NCI-H1417 treated with DMSO at 0.1 percent for 48 hours (cell line): Measurements from ENCODE around the gene KRTAP12-2.
"Not testable (repeated sequence)": the region's sequence is repeated elsewhere in the genome, so short reads cannot be mapped to it uniquely, and the experiment has no call there.

Experiments
- DNase-seq: peaks from one replicate; lab custom pipeline; 2025; lab: John Stamatoyannopoulos, UW

Gene KRTAP12-2

DNA sequence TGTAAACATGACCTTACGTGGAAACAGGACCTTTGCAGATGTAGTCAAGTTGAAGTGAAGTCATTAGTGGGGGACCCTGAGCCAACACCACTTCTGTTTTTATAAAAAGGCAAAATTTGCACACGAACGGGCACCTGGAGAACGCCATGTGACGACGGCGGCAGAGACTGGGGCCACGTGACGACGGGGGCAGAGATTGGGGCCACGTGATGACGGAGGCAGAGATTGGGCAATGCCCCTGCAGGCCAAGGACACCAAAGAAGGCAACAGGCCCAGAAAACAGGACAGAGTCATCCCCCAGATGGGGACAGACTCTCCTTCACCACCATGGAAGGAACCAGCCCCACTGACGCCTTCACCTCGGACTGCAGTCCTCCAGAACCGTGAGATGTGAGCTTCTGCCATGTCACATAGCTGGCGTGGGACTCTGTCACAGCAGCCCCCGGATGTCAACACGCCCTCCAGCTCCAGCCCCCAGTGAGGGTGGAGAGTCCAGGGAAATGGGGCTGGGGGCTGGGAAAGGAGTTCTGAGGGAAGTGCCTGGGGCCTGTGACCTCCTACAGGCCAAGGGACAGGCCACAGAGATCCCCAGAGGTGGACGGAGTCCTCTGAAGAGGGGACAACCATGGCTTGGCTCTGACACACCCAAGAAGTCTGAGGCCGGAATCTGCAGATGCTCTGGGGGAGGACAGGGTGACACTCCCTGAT is 16.3 kb downstream of the KRTAP12-2 start:
- DNase-seq, result no peak

- DNase-seq, result no peak
Measured at GRCh38 chr21:44649521-44650100, 17.1 kb downstream of the KRTAP12-2 start.

- DNase-seq, result no peak
Measured at GRCh38 chr21:44648557-44649311, 18.0 kb downstream of the KRTAP12-2 start.

DNA sequence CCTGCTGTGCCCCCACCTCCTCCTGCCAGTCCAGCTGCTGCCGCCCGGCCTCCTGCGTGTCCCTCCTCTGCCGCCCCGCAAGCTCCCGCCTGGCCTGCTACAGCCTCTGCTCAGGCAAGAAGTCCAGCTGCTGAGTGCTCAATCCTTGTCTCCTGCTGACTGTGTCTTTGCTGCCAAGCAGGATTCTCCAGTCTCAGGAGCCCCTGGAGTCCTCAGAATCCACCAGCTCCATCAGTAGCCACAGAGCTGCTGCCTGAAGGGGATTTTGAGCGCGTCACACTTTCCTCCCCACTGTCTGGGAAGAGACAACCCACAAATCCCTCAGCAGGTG is 19.5 kb downstream of the KRTAP12-2 start:
- peak; percentile 49 for DNase-seq

DNA sequence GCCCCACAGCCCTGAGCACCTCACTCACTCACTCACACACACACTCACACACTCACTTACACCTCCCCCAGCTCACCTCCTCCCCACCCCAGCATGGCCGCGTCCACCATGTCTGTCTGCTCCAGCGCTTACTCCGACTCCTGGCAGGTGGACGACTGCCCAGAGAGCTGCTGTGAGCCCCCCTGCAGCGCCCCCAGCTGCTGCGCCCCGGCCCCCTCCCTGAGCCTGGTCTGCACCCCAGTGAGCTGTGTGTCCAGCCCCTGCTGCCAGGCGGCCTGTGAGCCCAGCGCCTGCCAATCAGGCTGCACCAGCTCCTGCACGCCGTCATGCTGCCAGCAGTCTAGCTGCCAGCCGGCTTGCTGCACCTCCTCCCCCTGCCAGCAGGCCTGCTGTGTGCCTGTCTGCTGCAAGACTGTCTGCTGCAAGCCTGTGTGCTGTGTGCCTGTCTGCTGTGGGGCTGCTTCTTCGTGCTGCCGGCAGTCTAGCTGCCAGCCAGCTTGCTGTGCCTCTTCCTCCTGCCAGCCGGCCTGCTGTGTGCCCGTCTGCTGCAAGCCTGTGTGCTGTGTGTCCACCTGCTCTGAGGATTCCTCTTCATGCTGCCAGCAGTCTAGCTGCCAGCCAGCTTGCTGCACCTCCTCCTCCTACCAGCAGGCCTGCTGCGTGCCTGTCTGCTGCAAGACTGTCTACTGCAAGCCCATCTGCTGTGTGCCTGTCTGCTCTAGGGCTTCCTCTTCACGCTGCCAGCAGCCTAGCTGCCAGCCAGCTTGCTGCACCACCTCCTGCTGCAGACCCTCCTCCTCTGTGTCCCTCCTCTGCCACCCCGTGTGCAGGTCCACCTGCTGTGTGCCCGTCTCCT is 20.1 kb downstream of the KRTAP12-2 start, which contains the start of gene KRTAP10-11:
TSS of gene KRTAP10-11 (plus strand) at position 49 of the 856 bp plus-strand sequence. CDS start at position 94, 45 bp downstream.
- DNase-seq, result not testable (repeated sequence)

DNA sequence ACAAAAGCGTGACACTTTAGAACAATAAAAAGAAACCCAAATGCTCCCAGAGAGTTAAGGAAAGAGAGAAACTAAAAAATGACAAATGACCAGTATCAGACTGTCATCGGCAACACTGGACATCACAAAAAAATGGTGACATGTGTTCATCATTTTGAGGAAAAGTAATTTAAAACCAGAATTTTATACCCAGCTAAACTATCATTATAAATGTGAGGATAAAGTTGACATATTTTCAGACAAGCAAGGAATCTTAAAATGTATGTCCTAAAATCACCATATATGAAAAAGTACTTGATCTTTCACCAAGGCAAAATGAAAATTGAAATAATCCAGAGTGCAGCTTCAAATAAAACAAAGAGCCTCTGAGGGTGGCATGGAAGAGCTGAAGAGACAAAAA is 21.8 kb downstream of the KRTAP12-2 start:
- no peak for DNase-seq

- DNase-seq, result no peak
Measured at GRCh38 chr21:44643741-44644310, 22.9 kb downstream of the KRTAP12-2 start.

DNA sequence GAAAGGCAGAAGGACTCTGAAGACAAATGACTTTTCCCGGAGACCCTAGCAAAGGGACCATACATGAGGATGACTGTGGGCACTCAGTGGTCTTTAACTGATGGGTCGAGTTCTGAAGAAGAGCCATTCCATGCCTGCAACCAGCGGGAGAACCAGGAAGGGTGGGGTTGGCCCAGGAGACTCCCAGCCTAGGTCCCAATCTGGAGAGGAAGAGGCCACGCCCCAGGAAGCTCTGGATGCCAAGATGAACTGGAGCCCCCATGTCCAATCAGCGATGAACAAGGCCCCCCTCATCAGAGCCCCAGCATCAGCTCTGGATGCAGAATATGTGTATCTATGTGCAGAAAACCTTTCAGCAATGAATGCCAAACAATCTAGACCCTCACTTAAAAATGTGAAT is 26.0 kb downstream of the KRTAP12-2 start:
- no peak for DNase-seq

GRCh38 chr21:44639331-44639655 is 27.4 kb downstream of the KRTAP12-2 start:
- DNase-seq, result no peak

DNA sequence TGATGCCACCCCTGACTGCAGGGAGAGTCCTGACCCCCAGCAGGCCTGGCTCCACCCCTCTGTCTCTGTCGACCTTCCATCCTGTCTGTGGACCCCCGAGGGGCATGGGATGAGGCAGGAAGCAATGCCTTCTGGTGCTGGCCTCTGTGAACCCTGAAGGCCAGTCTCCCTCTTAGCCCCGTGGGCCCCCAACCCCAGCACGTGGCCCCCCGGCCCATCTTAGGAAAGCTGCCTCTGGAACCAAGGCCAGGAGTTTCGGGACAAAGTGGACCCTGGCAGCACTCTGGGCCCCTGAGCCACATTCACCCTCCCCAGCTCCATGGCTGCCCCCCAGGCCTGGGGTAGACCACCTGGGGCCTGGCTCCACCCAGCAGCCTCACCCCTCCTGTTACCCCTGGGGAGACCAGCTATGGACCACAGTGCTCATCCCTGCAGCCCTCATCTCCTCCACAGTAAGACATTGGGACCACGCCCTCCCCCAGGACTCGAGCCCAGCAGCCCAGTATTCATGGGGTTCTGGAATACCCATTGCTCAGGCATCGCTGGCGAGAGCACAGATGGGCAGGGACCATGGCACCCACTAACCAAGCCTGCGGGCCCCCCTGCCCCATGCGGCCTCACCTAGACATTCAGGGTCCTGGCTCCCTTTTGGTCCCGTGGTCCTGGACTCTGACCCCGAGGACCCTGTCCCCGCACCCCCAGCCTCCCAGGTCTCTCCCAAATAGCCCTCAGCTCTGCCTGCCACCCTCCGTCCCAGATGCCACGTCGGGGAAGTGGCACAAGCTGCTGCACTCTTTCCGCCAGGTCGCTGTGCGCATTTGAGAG is 28.0 kb downstream of the KRTAP12-2 start:
- not testable (repeated sequence) for DNase-seq

DNA sequence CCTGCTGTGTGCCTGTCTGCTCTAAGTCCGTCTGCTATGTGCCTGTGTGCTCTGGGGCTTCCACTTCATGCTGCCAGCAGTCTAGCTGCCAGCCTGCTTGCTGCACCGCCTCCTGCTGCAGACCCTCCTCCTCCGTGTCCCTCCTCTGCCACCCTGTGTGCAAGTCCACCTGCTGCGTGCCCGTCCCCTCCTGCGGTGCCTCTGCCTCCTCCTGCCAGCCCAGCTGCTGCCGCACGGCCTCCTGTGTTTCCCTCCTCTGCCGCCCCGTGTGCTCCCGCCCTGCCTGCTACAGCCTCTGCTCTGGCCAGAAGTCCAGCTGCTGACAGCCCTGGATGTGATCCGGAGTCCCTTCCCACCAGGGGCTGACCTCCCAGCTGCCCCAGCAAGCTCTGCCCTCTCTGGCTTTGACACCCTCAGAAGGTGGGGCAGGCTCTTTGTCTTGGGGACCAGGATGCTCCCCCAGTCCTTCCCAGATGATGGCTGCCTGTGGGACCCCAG is 28.8 kb downstream of the KRTAP12-2 start:
- not testable (repeated sequence) for DNase-seq

DNA sequence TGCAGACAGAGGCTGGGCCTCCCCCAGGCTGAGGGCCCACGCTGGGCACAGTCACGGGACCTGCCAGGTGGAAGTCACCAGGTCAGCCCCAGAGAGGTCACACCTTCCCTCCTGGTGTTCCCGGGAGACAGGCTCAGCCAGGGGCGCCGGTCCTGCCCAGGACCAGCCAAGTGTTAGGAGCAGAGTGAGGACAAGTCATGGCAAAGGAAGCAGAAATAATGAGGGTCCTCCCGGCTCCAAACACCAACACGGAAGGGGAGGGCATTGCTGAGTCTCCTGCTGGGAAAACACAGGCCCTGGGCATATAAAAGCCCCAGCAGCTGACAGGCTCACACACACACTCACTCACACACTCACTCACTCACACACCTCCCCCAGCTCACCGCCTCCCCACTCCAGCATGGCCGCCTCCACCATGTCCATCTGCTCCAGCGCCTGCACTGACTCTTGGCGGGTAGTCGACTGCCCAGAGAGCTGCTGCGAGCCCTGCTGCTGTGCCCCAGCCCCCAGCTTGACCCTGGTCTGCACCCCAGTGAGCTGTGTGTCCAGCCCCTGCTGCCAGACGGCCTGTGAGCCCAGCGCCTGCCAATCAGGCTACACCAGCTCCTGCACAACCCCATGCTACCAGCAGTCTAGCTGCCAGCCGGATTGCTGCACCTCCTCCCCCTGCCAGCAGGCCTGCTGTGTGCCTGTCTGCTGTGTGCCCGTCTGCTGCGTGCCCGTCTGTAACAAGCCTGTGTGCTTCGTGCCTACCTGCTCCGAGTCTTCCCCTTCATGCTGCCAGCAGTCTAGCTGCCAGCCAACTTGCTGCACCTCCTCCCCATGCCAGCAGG is 29.5 kb downstream of the KRTAP12-2 start, which contains the start of gene KRTAP10-10:
TSS of gene KRTAP10-10 (plus strand) at position 339 of the 833 bp plus-strand sequence. CDS start at position 401, 62 bp downstream.
- peak; percentile 29 for DNase-seq

DNA sequence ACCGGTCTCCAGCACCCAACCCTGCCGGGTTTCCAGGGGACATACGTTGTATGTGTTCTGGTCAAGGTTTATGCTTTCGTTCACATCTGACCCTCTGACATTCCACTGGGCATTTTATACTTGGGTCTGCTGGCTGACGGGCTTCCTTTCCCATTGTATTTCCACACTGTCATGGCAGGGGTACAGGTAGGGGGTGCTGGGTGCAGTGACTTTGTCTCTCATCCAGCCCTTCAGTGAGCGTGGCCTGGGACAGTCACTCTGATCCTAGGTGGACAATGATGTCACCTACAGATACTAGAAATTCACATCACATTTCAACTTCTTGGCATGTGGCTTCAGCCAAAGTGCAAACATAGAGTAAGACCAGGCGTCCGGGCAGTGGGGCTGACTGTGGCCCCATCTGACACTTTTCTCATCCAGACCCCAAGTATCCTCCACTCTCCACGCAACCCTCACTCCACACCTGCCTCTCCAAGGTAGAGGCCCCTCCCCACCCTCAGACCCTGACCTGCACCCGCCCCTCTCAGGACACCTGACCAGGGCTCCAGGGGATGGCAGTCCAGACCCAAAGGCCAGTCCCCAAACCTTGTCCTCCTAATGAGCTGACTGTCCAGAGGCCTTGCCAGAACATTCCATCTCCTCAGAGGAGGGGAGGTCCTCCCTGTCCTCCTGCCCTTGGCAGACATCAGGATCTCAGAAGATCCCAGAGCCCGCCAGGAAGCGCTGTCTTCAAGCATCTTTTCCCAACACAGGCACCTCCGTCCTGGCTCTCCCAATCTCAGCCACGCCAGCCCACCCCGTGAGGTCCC is 30.3 kb downstream of the KRTAP12-2 start:
- no peak for DNase-seq

DNA sequence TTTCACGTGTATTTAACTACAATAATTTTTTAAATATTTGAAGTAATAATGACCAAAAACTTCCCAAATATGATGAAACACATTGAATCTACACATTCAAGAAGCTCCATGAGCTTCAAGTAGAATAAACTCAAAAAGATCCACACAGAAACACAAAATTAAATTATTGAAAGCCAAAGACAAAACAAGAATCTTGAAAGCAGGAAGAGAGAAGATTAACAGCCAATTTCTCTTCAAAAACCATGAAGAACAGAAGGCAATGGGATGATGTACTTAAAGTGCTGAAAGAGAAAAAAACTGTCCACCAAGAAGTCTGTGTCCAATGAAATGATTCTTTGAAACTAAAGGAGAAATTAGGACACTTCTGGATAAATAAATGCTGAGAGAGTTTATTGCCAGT is 34.7 kb downstream of the KRTAP12-2 start:
- DNase-seq, result no peak

DNA sequence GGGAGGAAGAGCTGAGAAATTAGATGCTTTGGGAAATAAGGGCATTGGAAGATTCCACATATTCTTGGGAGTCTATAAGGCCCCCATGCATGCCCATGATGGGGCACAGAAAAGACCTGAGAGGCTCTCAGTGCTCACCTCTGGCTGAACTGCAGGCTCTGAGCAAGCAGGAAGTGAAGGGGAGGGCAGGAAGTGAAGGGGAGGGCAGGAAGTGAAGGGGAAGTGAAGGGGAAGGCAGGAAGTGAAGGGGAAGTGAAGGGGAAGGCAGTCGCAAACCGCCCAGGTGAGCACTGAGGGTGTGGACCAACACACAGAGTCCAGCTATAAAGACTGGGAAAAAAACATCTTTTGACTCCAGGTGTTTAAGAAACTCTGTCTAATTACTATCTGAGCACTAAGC is 36.3 kb downstream of the KRTAP12-2 start:
- DNase-seq, result no peak

- DNase-seq, result no peak
Measured at GRCh38 chr21:44628707-44629391, 37.9 kb downstream of the KRTAP12-2 start.

- not testable (repeated sequence) for DNase-seq
Measured at GRCh38 chr21:44627831-44628233, 38.9 kb downstream of the KRTAP12-2 start.

DNA sequence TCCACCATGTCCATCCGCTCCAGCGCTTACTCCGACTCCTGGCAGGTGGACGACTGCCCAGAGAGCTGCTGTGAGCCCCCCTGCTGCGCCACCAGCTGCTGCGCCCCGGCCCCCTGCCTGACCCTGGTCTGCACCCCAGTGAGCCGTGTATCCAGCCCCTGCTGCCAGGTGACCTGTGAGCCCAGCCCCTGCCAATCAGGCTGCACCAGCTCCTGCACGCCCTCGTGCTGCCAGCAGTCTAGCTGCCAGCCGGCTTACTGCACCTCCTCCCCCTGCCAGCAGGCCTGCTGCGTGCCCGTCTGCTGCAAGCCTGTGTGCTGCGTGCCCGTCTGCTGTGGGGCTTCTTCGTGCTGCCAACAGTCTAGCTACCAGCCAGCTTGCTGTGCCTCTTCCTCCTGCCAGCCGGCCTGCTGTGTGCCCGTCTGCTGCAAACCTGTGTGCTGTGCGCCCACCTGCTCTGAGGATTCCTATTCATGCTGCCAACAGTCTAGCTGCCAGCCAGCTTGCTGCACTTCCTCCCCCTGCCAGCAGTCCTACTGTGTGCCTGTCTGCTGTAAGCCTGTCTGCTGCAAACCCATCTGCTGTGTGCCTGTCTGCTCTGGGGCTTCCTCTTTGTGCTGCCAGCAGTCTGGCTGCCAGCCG is 39.4 kb downstream of the KRTAP12-2 start:
- not testable (repeated sequence) for DNase-seq
